ENCODE data around the gene CASKIN2. TPM values are rescaled to one million over a fixed set of nuclear protein-coding genes. Genes with fewer than 3 reads are reported as not detected.
A peak's percentile ranks its signal among the peaks of the same experiment; 100 is the strongest.

CASKIN2 gene
- total RNA-seq, 1 experiment from 2014 or later: 37.0 TPM

GRCh38 chr17:75525806-75526554 is 10.6 kb upstream of the CASKIN2 start:
- Histone ChIP-seq H3K9me3 (ENCODE audit: control insufficient read depth, low read depth, low read length) (no peaks in the 10 kb centered on the region), H3K27me3 (ENCODE audit: insufficient read depth, low read length) (no peaks in the 10 kb centered on the region), H3K14ac (ENCODE audit: insufficient read depth, low read length) (no peak overlapping the region), H3K9ac (ENCODE audit: extremely low read depth, insufficient read length, low read length) (no peak overlapping the region), H3K4me2 (ENCODE audit: insufficient read depth, insufficient read length, low read length) (peak overlapping the region; percentile 83), H3K56ac (ENCODE audit: insufficient read length, low read depth, low read length) (no peak overlapping the region), H3T11ph (ENCODE audit: low read length) (no peak overlapping the region), H3K79me2 (ENCODE audit: insufficient read depth, low read length) (no peaks in the 10 kb centered on the region), H4K20me1 (ENCODE audit: control insufficient read depth, insufficient read depth, insufficient read length) (no peaks in the 10 kb centered on the region), H2BK120ac (ENCODE audit: low read depth, low read length, poor library complexity, severe bottlenecking) (no peak overlapping the region), H3K27ac (ENCODE audit: insufficient read length, low read depth, low read length) (no peak overlapping the region), H4K91ac (ENCODE audit: insufficient read length, low read depth, low read length) (no peak overlapping the region), H2AK5ac (ENCODE audit: insufficient read length, low read length) (no peak overlapping the region), H2BK12ac (ENCODE audit: insufficient read length, low read depth, low read length) (no peak overlapping the region), H4K8ac (replicated peaks; ENCODE audit: insufficient read length, low read depth, low read length) (no peak overlapping the region), H2AFZ (ENCODE audit: low read length) (no peak overlapping the region), H3K23ac (ENCODE audit: insufficient read length, low read depth, low read length) (no peak overlapping the region), H2BK20ac (ENCODE audit: low read depth, low read length, poor library complexity, severe bottlenecking) (no peak overlapping the region), H3K18ac (ENCODE audit: insufficient read length, low read depth, low read length) (no peak overlapping the region), H2BK5ac (ENCODE audit: insufficient read length, low read length) (no peak overlapping the region), H3K79me1 (ENCODE audit: insufficient read depth, low read depth, low read length, poor library complexity, severe bottlenecking) (no peaks in the 10 kb centered on the region), H3K23me2 (ENCODE audit: insufficient read length, low read depth, low read length, poor library complexity, severe bottlenecking) (peaks cover 14% of the 10 kb centered on the region), H2BK15ac (ENCODE audit: low read depth, low read length) (no peak overlapping the region), H3K4me1 (ENCODE audit: insufficient read depth, low read length) (no peaks in the 10 kb centered on the region), H4K5ac (ENCODE audit: insufficient read length, low read depth, low read length) (no peak overlapping the region), H3K4ac (ENCODE audit: low read depth, low read length) (no peak overlapping the region)
- Mint-ChIP-seq H3K27me3 (ENCODE audit: low read depth) (peaks cover 2% of the 10 kb centered on the region; the same call in 1 of the 2 replicates), H3K4me1 (peaks cover 21 to 25% of the 10 kb centered on the region in 2 experiments), H3K9me3 (no peaks in the 10 kb centered on the region), H3K4me3 (peak overlapping the region; percentile 79 to 87), H3K27ac (peak overlapping the region in 1 of 3 experiments; percentile 70; a peak in 1 of 7 replicates), H3K36me3 (ENCODE audit: insufficient read depth in 1 of 3, low read depth in 3 of 3) (peaks cover 2 to 34% (median 31%) of the 10 kb centered on the region in 3 experiments; a peak in 6 of 7 replicates)
- DNase-seq: peak; percentile 69
- no CpG with 5 or more reads among the region's 60 CpGs for WGBS (ENCODE audit: extremely low coverage, insufficient read length, low lambda C conversion rate)
- no peak for TF ChIP-seq CTCF (conservative IDR thresholded peaks at IDR 0.05)
